WTC11 (cell line): ENCODE results near the gene CPXM2. TPM values are rescaled to one million over a fixed set of nuclear protein-coding genes. Genes with fewer than 3 reads are reported as not detected.

Experiments
- ATAC-seq: fragments of 200-7000 bp; cut with Tn5 transposase; 2 replicates; pipeline ENCODE4 v1.10.0; 2021; ENCODE audit warnings: mild to moderate bottlenecking, moderate library complexity
- CTCF ChIA-PET: fragments of 300-600 bp; sonication (Branson Sonifier 250); formaldehyde crosslinking; loops from one replicate; lab custom pipeline; 2021; ENCODE audit warnings: antibody characterized with exemption; lab: Charles Lee
- POLR2A ChIA-PET: fragments of 350-600 bp; sonication (Branson Sonifier 250); formaldehyde crosslinking; loops from one replicate; lab custom pipeline; 2021; ENCODE audit warnings: antibody characterized with exemption; lab: Charles Lee
- DNase-seq: peaks from one replicate; pipeline ENCODE4 v3.0.0; 2021; ENCODE audit warnings: low spot score
- H3K27ac Mint-ChIP-seq: 2 replicates; pipeline ENCODE4 v1.8.0; 2021; ENCODE audit warnings: mixed read lengths
- H3K27me3 Mint-ChIP-seq: 2 replicates; pipeline ENCODE4 v1.8.0; 2021; ENCODE audit warnings: low read depth, mild to moderate bottlenecking, moderate library complexity, mixed read lengths
- H3K36me3 Mint-ChIP-seq: 2 replicates; pipeline ENCODE4 v1.8.0; 2021; ENCODE audit warnings: mixed read lengths
- H3K4me1 Mint-ChIP-seq: 2 replicates; pipeline ENCODE4 v1.8.0; 2022; ENCODE audit warnings: mixed read lengths
- H3K4me3 Mint-ChIP-seq: 2 replicates; pipeline ENCODE4 v1.8.0; 2021; ENCODE audit warnings: mild to moderate bottlenecking, moderate library complexity, mixed read lengths
- H3K9me3 Mint-ChIP-seq: 2 replicates; pipeline ENCODE4 v1.8.0; 2021; ENCODE audit warnings: mixed read lengths
- AR ChIP-seq: fragments of 250-450 bp; sonication (Bioruptor Pico); IDR thresholded peaks from 2 replicates; pipeline ENCODE4 v1.9.0; 2021; ENCODE audit warnings: mild to moderate bottlenecking
- CBFB ChIP-seq: sonication (generic); formaldehyde crosslinking; IDR thresholded peaks from 2 replicates; pipeline ENCODE4 v1.8.1; 2022; ENCODE audit warnings: mild to moderate bottlenecking, low read depth, missing genetic modification reagents
- CREB1 ChIP-seq: sonication (generic); formaldehyde crosslinking; IDR thresholded peaks from 2 replicates; pipeline ENCODE4 v1.8.0; 2023; ENCODE audit warnings: mild to moderate bottlenecking, missing genetic modification reagents
- ETV6 ChIP-seq: sonication (generic); formaldehyde crosslinking; IDR thresholded peaks from 2 replicates; pipeline ENCODE4 v1.8.1; 2022; ENCODE audit warnings: mild to moderate bottlenecking, missing genetic modification reagents
- FOXP4 ChIP-seq: sonication (generic); formaldehyde crosslinking; IDR thresholded peaks from 2 replicates; pipeline ENCODE4 v1.8.0; 2022; ENCODE audit warnings: mild to moderate bottlenecking, missing genetic modification reagents
- GTF2I ChIP-seq: fragments of 250-450 bp; sonication (Bioruptor Pico); conservative IDR thresholded peaks from 2 replicates; pipeline ENCODE4 v1.4.0; 2021; ENCODE audit warnings: mild to moderate bottlenecking
- HMGA2 ChIP-seq: fragments of 250-450 bp; sonication (Bioruptor Pico); IDR thresholded peaks from 2 replicates; pipeline ENCODE4 v1.4.0; 2021; ENCODE audit warnings: mild to moderate bottlenecking, moderate library complexity
- HMGXB4 ChIP-seq: sonication (generic); formaldehyde crosslinking; IDR thresholded peaks from 2 replicates; pipeline ENCODE4 v1.8.1; 2023; ENCODE audit warnings: mild to moderate bottlenecking, moderate library complexity, missing genetic modification reagents
- JAZF1 ChIP-seq: fragments of 250-450 bp; sonication (Bioruptor Pico); IDR thresholded peaks from 2 replicates; pipeline ENCODE4 v1.9.0; 2021; ENCODE audit warnings: moderate library complexity, mild to moderate bottlenecking, inconsistent platforms
- MYBL2 ChIP-seq: sonication (generic); formaldehyde crosslinking; IDR thresholded peaks from 2 replicates; pipeline ENCODE4 v1.8.1; 2023; ENCODE audit warnings: mild to moderate bottlenecking, moderate library complexity, missing genetic modification reagents
- NFATC4 ChIP-seq: fragments of 250-450 bp; sonication (Bioruptor Pico); IDR thresholded peaks from 2 replicates; pipeline ENCODE4 v1.9.0; 2021; ENCODE audit warnings: mild to moderate bottlenecking
- TCF7 ChIP-seq: sonication (generic); formaldehyde crosslinking; IDR thresholded peaks from 2 replicates; pipeline ENCODE4 v1.8.0; 2022; ENCODE audit warnings: mild to moderate bottlenecking, low read depth, missing genetic modification reagents, moderate library complexity
- USF1 ChIP-seq: sonication (generic); formaldehyde crosslinking; IDR thresholded peaks from 2 replicates; pipeline ENCODE4 v1.8.0; 2022; ENCODE audit warnings: mild to moderate bottlenecking, missing genetic modification reagents
- ZNF396 ChIP-seq: fragments of 250-450 bp; sonication (Bioruptor Pico); IDR thresholded peaks from 2 replicates; pipeline ENCODE4 v1.8.0; 2021; ENCODE audit warnings: mild to moderate bottlenecking, moderate library complexity, borderline replicate concordance
- total RNA-seq: library from RNA; stranded (reverse); gene quantifications from 3 replicates; pipeline ENCODE4 v1.2.3, GENCODE V29; 2021
- TF ChIP-seq, protein P1 (sequence below): sonication (generic); formaldehyde crosslinking; IDR thresholded peaks from 2 replicates; pipeline ENCODE4 v1.8.0; 2022; ENCODE audit warnings: mild to moderate bottlenecking, missing genetic modification reagents
- TF ChIP-seq, protein P2 (sequence below): sonication (generic); formaldehyde crosslinking; IDR thresholded peaks from 2 replicates; pipeline ENCODE4 v1.8.1; 2023; ENCODE audit warnings: mild to moderate bottlenecking, missing genetic modification reagents
- TF ChIP-seq, protein P3 (sequence below): fragments of 250-450 bp; sonication (Bioruptor Pico); IDR thresholded peaks from 2 replicates; pipeline ENCODE4 v1.9.0; 2021; ENCODE audit warnings: mild to moderate bottlenecking, borderline replicate concordance

CPXM2 gene
- total RNA-seq, 1 experiment from 2014 or later, result 3.4 TPM

GRCh38 chr10:123836418-123837145, 55.0 kb downstream of the CPXM2 start (continued):
- TF ChIP-seq, protein P1, sequence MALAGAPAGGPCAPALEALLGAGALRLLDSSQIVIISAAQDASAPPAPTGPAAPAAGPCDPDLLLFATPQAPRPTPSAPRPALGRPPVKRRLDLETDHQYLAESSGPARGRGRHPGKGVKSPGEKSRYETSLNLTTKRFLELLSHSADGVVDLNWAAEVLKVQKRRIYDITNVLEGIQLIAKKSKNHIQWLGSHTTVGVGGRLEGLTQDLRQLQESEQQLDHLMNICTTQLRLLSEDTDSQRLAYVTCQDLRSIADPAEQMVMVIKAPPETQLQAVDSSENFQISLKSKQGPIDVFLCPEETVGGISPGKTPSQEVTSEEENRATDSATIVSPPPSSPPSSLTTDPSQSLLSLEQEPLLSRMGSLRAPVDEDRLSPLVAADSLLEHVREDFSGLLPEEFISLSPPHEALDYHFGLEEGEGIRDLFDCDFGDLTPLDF (CRISPR knock-in tag), result no peak

DNA sequence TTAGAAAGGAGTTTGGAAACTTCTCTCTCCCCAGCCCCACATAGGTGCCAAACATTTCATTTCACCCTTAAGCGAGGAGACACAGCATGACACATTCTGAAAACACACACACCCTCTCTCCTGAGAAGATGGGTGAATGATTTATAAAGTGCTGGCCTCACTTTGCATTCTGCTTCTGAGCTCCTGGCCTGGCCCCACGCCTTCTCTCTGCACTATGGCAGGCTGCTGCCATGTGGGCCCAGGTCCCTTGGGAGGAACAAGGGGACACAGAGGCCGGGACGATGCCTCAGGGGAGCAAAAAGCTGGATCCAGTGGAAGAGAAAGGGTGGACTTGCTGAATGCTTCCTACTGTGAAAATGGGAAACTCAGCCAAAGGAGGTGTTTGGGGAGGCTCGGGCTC, 56.0 kb downstream of the CPXM2 start:
- CTCF ChIA-PET, result no interaction called here
- Mint-ChIP-seq H3K4me3 (no peak overlapping the region), H3K27me3 (no peaks in the 10 kb centered on the region; the same call in 1 of the 2 replicates), H3K27ac (no peak overlapping the region), H3K4me1 (peaks cover 28% of the 10 kb centered on the region), H3K36me3 (no peaks in the 10 kb centered on the region)
- no peak for TF ChIP-seq ETV6
- TF ChIP-seq, all 79 proteins: peak for 0
- H3K9me3 Mint-ChIP-seq, result no peaks in the 10 kb centered on the region
- ATAC-seq, result no peak
- no peak for DNase-seq
- POLR2A ChIA-PET, result no interaction called here

- H3K27ac Mint-ChIP-seq, result 0 out of 2 replicates have a peak overlapping the region, but pooled peaks have one; percentile 37
- CTCF ChIA-PET, result no interaction called here
- no peak overlapping the region for H3K4me3 Mint-ChIP-seq
- no peaks in the 10 kb centered on the region for H3K9me3 Mint-ChIP-seq
- ATAC-seq (no peak), DNase-seq (no peak)
- no peaks in the 10 kb centered on the region; the same call in 1 of the 2 replicates for H3K36me3 Mint-ChIP-seq
- POLR2A ChIA-PET, result no interaction called here
- peaks cover 12% of the 10 kb centered on the region for H3K4me1 Mint-ChIP-seq
- TF ChIP-seq ZNF396 (CRISPR knock-in tag) (no peak), MYBL2 (CRISPR knock-in tag) (no peak), CBFB (CRISPR knock-in tag) (no peak), JAZF1 (CRISPR knock-in tag) (no peak), GTF2I (CRISPR knock-in tag) (no peak), TCF7 (CRISPR knock-in tag) (no peak), HMGA2 (CRISPR knock-in tag) (no peak), HMGXB4 (no peak), USF1 (CRISPR knock-in tag) (no peak), FOXP4 (no peak), NFATC4 (CRISPR knock-in tag) (no peak), AR (CRISPR knock-in tag) (no peak), CREB1 (CRISPR knock-in tag) (no peak)
- TF ChIP-seq, protein P2, sequence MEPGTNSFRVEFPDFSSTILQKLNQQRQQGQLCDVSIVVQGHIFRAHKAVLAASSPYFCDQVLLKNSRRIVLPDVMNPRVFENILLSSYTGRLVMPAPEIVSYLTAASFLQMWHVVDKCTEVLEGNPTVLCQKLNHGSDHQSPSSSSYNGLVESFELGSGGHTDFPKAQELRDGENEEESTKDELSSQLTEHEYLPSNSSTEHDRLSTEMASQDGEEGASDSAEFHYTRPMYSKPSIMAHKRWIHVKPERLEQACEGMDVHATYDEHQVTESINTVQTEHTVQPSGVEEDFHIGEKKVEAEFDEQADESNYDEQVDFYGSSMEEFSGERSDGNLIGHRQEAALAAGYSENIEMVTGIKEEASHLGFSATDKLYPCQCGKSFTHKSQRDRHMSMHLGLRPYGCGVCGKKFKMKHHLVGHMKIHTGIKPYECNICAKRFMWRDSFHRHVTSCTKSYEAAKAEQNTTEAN, result no peak
- TF ChIP-seq, protein P3, sequence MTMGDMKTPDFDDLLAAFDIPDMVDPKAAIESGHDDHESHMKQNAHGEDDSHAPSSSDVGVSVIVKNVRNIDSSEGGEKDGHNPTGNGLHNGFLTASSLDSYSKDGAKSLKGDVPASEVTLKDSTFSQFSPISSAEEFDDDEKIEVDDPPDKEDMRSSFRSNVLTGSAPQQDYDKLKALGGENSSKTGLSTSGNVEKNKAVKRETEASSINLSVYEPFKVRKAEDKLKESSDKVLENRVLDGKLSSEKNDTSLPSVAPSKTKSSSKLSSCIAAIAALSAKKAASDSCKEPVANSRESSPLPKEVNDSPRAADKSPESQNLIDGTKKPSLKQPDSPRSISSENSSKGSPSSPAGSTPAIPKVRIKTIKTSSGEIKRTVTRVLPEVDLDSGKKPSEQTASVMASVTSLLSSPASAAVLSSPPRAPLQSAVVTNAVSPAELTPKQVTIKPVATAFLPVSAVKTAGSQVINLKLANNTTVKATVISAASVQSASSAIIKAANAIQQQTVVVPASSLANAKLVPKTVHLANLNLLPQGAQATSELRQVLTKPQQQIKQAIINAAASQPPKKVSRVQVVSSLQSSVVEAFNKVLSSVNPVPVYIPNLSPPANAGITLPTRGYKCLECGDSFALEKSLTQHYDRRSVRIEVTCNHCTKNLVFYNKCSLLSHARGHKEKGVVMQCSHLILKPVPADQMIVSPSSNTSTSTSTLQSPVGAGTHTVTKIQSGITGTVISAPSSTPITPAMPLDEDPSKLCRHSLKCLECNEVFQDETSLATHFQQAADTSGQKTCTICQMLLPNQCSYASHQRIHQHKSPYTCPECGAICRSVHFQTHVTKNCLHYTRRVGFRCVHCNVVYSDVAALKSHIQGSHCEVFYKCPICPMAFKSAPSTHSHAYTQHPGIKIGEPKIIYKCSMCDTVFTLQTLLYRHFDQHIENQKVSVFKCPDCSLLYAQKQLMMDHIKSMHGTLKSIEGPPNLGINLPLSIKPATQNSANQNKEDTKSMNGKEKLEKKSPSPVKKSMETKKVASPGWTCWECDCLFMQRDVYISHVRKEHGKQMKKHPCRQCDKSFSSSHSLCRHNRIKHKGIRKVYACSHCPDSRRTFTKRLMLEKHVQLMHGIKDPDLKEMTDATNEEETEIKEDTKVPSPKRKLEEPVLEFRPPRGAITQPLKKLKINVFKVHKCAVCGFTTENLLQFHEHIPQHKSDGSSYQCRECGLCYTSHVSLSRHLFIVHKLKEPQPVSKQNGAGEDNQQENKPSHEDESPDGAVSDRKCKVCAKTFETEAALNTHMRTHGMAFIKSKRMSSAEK (CRISPR knock-in tag), result no peak
- H3K27me3 Mint-ChIP-seq, result no peaks in the 10 kb centered on the region; the same call in 1 of the 2 replicates
These were observed 58.3 kb downstream of the CPXM2 start for GRCh38 chr10:123833170-123833850.
